Subcutaneous abdominal adipose tissue (tissue), 5 donors: ENCODE data around the gene CCDC9.
"Not testable (repeated sequence)": the region's sequence is repeated elsewhere in the genome, so short reads cannot be mapped to it uniquely, and the experiment has no call there.

Experiments used
- H3K27ac ChIP-seq: one replicate; pipeline ENCODE4 v1.7.0; 2013; ENCODE audit warnings: low read depth, mild to moderate bottlenecking, inconsistent platforms, low read length, moderate library complexity
- H3K27me3 ChIP-seq, 5 donors: one replicate each; pipeline ENCODE4 v1.7.0; 2013; ENCODE audit warnings: low read length in 5 of 5, inconsistent platforms in 1 of 5; ENCODE audit not compliant: control insufficient read depth in 5 of 5, insufficient read depth in 4 of 5
- H3K36me3 ChIP-seq, 5 donors: one replicate each; pipeline ENCODE4 v1.7.0; 2013; ENCODE audit warnings: low read length in 5 of 5; ENCODE audit not compliant: control insufficient read depth in 5 of 5, insufficient read depth in 5 of 5
- H3K4me1 ChIP-seq, 5 donors: one replicate each; pipeline ENCODE4 v1.7.0; 2013; ENCODE audit warnings: low read length in 5 of 5, mild to moderate bottlenecking in 3 of 5, moderate library complexity in 1 of 5; ENCODE audit not compliant: control insufficient read depth in 5 of 5, insufficient read depth in 5 of 5
- H3K4me3 ChIP-seq, 5 donors: one replicate each; pipeline ENCODE4 v1.7.0; 2013; ENCODE audit warnings: low read length in 5 of 5, low read depth in 1 of 5
- H3K9ac ChIP-seq, 5 donors: one replicate each; pipeline ENCODE4 v1.7.0; 2013; ENCODE audit warnings: low read length in 5 of 5, mild to moderate bottlenecking in 4 of 5, moderate library complexity in 3 of 5
- H3K9me3 ChIP-seq, 5 donors: one replicate each; pipeline ENCODE4 v1.7.0; 2013; ENCODE audit warnings: low read length in 5 of 5; ENCODE audit not compliant: control insufficient read depth in 5 of 5
- donor health status: healthy.
- donor health status: healthy.
- donor health status: healthy.
- donor health status: healthy.
- donor health status: healthy.

Gene CCDC9

GRCh38 chr19:47260476-47260875, 4.2 kb downstream of the CCDC9 start:
- H3K9me3 ChIP-seq = no peaks in the 10 kb centered on the region
- H3K36me3 ChIP-seq = peaks cover 0 to 59% (median 52%) of the 10 kb centered on the region in 5 donors
- H3K27ac ChIP-seq = no peak overlapping the region
- peaks cover 8 to 28% (median 18%) of the 10 kb centered on the region in 5 donors for H3K4me1 ChIP-seq
- H3K4me3 ChIP-seq = no peak overlapping the region
- H3K9ac ChIP-seq = no peak overlapping the region
- H3K27me3 ChIP-seq = peaks cover 0 to 4% (median 0%) of the 10 kb centered on the region in 5 donors

GRCh38 chr19:47261946-47262793, 5.8 kb downstream of the CCDC9 start:
- not testable (repeated sequence) for H3K27ac ChIP-seq, H3K9ac ChIP-seq, H3K27me3 ChIP-seq, H3K9me3 ChIP-seq, H3K4me3 ChIP-seq
- peaks cover 0 to 73% (median 62%) of the 10 kb centered on the region in 5 donors for H3K36me3 ChIP-seq
- H3K4me1 ChIP-seq = peaks cover 8 to 20% (median 10%) of the 10 kb centered on the region in 5 donors

GRCh38 chr19:47264629-47265028, 8.3 kb downstream of the CCDC9 start:
- peaks cover 0 to 4% (median 0%) of the 10 kb centered on the region in 5 donors for H3K4me1 ChIP-seq

GRCh38 chr19:47266401-47266941, 10.1 kb downstream of the CCDC9 start:
- peaks cover 0 to 69% (median 57%) of the 10 kb centered on the region in 5 donors for H3K36me3 ChIP-seq
- no peaks in the 10 kb centered on the region for H3K9me3 ChIP-seq
- no peak overlapping the region for H3K4me3 ChIP-seq
- no peaks in the 10 kb centered on the region for H3K27me3 ChIP-seq
- H3K9ac ChIP-seq = no peak overlapping the region
- H3K4me1 ChIP-seq = peaks cover 0 to 4% (median 0%) of the 10 kb centered on the region in 5 donors
- H3K27ac ChIP-seq = no peak overlapping the region

More at GRCh38 chr19:47264629-47265028, 8.3 kb downstream of the CCDC9 start:
- Histone ChIP-seq H3K36me3 (peaks cover 0 to 69% (median 58%) of the 10 kb centered on the region in 5 donors), H3K4me3 (no peak overlapping the region), H3K27ac (no peak overlapping the region), H3K9ac (no peak overlapping the region), H3K27me3 (no peaks in the 10 kb centered on the region), H3K9me3 (no peaks in the 10 kb centered on the region)

GRCh38 chr19:47267350-47267759, 11.0 kb downstream of the CCDC9 start:
- peaks cover 0 to 69% (median 58%) of the 10 kb centered on the region in 5 donors for H3K36me3 ChIP-seq
- H3K4me3 ChIP-seq = no peak overlapping the region
- H3K4me1 ChIP-seq = peaks cover 0 to 4% (median 1%) of the 10 kb centered on the region in 5 donors
- H3K9ac ChIP-seq = no peak overlapping the region
- no peaks in the 10 kb centered on the region for H3K27me3 ChIP-seq
- H3K9me3 ChIP-seq = no peaks in the 10 kb centered on the region
- H3K27ac ChIP-seq = no peak overlapping the region

- Histone ChIP-seq H3K9ac (no peak overlapping the region), H3K27ac (no peak overlapping the region), H3K27me3 (no peaks in the 10 kb centered on the region), H3K36me3 (peaks cover 0 to 63% (median 56%) of the 10 kb centered on the region in 5 donors), H3K4me1 (peaks cover 0 to 11% (median 8%) of the 10 kb centered on the region in 5 donors), H3K4me3 (no peak overlapping the region), H3K9me3 (no peaks in the 10 kb centered on the region)
These were observed 11.7 kb downstream of the CCDC9 start for GRCh38 chr19:47268028-47268427.

GRCh38 chr19:47269596-47269995, 13.3 kb downstream of the CCDC9 start:
- Histone ChIP-seq H3K4me3 (no peak overlapping the region), H3K36me3 (peaks cover 0 to 53% (median 47%) of the 10 kb centered on the region in 5 donors), H3K4me1 (peaks cover 0 to 20% (median 18%) of the 10 kb centered on the region in 5 donors), H3K9ac (no peak overlapping the region), H3K27me3 (no peaks in the 10 kb centered on the region), H3K9me3 (no peaks in the 10 kb centered on the region), H3K27ac (no peak overlapping the region)

GRCh38 chr19:47270408-47270807, 14.1 kb downstream of the CCDC9 start:
- peaks cover 0 to 45% (median 39%) of the 10 kb centered on the region in 5 donors for H3K36me3 ChIP-seq
- H3K27ac ChIP-seq = no peak overlapping the region
- peaks cover 0 to 25% (median 23%) of the 10 kb centered on the region in 5 donors for H3K4me1 ChIP-seq
- no peak overlapping the region for H3K9ac ChIP-seq
- no peak overlapping the region for H3K4me3 ChIP-seq
- no peaks in the 10 kb centered on the region for H3K27me3 ChIP-seq
- H3K9me3 ChIP-seq = no peaks in the 10 kb centered on the region

GRCh38 chr19:47271949-47272348, 15.6 kb downstream of the CCDC9 start:
- no peak overlapping the region for H3K4me3 ChIP-seq
- no peaks in the 10 kb centered on the region for H3K27me3 ChIP-seq
- no peak overlapping the region for H3K9ac ChIP-seq
- H3K9me3 ChIP-seq = no peaks in the 10 kb centered on the region
- no peak overlapping the region for H3K27ac ChIP-seq
- H3K4me1 ChIP-seq = peaks cover 6 to 36% (median 35%) of the 10 kb centered on the region in 5 donors
- peaks cover 0 to 32% (median 30%) of the 10 kb centered on the region in 5 donors for H3K36me3 ChIP-seq
